Transverse colon (tissue), 4 donors: Measurements from ENCODE around the gene PBX2.

Experiments used
- EP300 ChIP-seq: sonication (generic); formaldehyde crosslinking; IDR thresholded peaks from one replicate; pipeline ENCODE4 v1.6.1; 2017; ENCODE audit warnings: antibody characterized with exemption, low read depth
- POLR2A ChIP-seq: fragments of 450-650 bp; IDR thresholded peaks from one replicate; pipeline ENCODE4 v1.6.1; 2016; ENCODE audit warnings: antibody characterized with exemption, mild to moderate bottlenecking, moderate library complexity
- POLR2AphosphoS5 ChIP-seq, 3 donors: sonication (generic); formaldehyde crosslinking; IDR thresholded peaks; one replicate each; pipeline ENCODE4 v1.6.1; 2016; ENCODE audit warnings: antibody characterized with exemption in 3 of 3
- TF ChIP-seq, protein P1 (sequence below), 5 experiments: fragments of 200-600 bp in 3 of 5; fragments of 450-650 bp in 2 of 5; sonication (generic) in 3 of 5; IDR thresholded peaks; 1 replicate in 2 of 5; 2 replicates in 3 of 5; pipeline ENCODE4 v1.5.1; 2016 to 2017; ENCODE audit warnings: antibody characterized with exemption in 5 of 5, inconsistent platforms in 3 of 5, mild to moderate bottlenecking in 2 of 5, moderate library complexity in 1 of 5

DNA sequence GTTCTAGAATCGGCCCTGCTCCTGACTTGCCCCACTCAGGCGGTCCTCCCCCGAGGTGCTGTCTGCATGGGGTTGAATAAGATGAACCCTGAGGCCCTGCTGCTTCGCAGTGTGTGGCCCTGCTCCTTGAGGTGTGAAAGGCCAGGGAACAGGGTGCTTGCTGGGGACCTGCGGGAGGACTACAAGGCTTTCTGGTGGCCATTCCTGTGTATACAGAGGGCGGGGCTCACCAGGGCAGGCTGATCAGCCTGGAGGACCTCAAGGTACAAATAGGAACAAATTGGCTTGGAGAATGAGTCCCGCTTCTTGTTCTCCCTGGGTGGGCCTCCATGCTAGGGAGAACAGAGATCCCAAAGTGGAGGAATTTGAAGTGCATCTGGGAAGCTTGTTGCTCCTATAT lies 28.2 kb upstream of the PBX2 start:
- TF ChIP-seq, protein P1, sequence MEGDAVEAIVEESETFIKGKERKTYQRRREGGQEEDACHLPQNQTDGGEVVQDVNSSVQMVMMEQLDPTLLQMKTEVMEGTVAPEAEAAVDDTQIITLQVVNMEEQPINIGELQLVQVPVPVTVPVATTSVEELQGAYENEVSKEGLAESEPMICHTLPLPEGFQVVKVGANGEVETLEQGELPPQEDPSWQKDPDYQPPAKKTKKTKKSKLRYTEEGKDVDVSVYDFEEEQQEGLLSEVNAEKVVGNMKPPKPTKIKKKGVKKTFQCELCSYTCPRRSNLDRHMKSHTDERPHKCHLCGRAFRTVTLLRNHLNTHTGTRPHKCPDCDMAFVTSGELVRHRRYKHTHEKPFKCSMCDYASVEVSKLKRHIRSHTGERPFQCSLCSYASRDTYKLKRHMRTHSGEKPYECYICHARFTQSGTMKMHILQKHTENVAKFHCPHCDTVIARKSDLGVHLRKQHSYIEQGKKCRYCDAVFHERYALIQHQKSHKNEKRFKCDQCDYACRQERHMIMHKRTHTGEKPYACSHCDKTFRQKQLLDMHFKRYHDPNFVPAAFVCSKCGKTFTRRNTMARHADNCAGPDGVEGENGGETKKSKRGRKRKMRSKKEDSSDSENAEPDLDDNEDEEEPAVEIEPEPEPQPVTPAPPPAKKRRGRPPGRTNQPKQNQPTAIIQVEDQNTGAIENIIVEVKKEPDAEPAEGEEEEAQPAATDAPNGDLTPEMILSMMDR (IDR thresholded peaks at IDR 0.05), result no peak
- TF ChIP-seq POLR2AphosphoS5 (IDR thresholded peaks at IDR 0.05) (no peak), POLR2A (no peak), EP300 (no peak)
